IMR-90 (cell line): Measurements from ENCODE around the gene MTMR3. TPM values are rescaled to one million over a fixed set of nuclear protein-coding genes. Genes with fewer than 3 reads are reported as not detected.

Experiments used
- ATAC-seq: fragments of 200-7000 bp; cut with Tn5 transposase; 2 replicates; pipeline ENCODE4 v1.9.1; 2020; ENCODE audit warnings: low read depth, mild to moderate bottlenecking, moderate library complexity
- BruUV-seq: library from RNA; stranded (reverse); fragments of 400-500 nt; replicated peaks from 2 replicates; lab custom pipeline; 2021; lab: Mats Ljungman, UMichigan
- CTCF ChIA-PET: fragments of 300-600 bp; formaldehyde crosslinking; extraction: SDS; loops from one replicate; lab custom pipeline; 2021; ENCODE audit warnings: antibody characterized with exemption; lab: Yijun Ruan, JAX
- POLR2A ChIA-PET: fragments of 300-600 bp; sonication (Branson Sonifier 250); formaldehyde crosslinking; loops from one replicate; lab custom pipeline; 2022; ENCODE audit warnings: antibody characterized with exemption; ENCODE audit not compliant: unreplicated experiment; lab: Charles Lee
- DNase-seq: peaks from one replicate; pipeline ENCODE4 v3.0.0; 2013
- H2AFZ ChIP-seq: replicated peaks from 2 replicates; pipeline ENCODE3; 2013; ENCODE audit warnings: low read length, mild to moderate bottlenecking; ENCODE audit not compliant: poor library complexity
- H2AK5ac ChIP-seq: 2 replicates; pipeline ENCODE4 v1.6.1; 2013; ENCODE audit warnings: low read depth, low read length, inconsistent platforms
- H2AK9ac ChIP-seq: replicated peaks from 2 replicates; pipeline ENCODE3; 2013; ENCODE audit warnings: mild to moderate bottlenecking, low read depth, low read length, moderate library complexity; ENCODE audit not compliant: poor library complexity
- H2BK120ac ChIP-seq: 2 replicates; pipeline ENCODE4 v1.6.1; 2013; ENCODE audit warnings: low read depth, low read length, inconsistent platforms
- H2BK15ac ChIP-seq: 3 replicates; pipeline ENCODE4 v1.6.1; 2013; ENCODE audit warnings: low read depth, low read length, inconsistent platforms
- H2BK20ac ChIP-seq: 2 replicates; pipeline ENCODE4 v1.6.1; 2013; ENCODE audit warnings: low read depth, mild to moderate bottlenecking, inconsistent platforms, low read length, moderate library complexity
- H2BK5ac ChIP-seq: 2 replicates; pipeline ENCODE4 v1.6.1; 2013; ENCODE audit warnings: mild to moderate bottlenecking, low read depth, low read length, inconsistent platforms; ENCODE audit not compliant: poor library complexity, severe bottlenecking
- H3K14ac ChIP-seq: replicated peaks from 2 replicates; pipeline ENCODE4 v1.6.1; 2013; ENCODE audit warnings: low read depth, low read length, inconsistent platforms
- H3K18ac ChIP-seq: 2 replicates; pipeline ENCODE4 v1.6.1; 2013; ENCODE audit warnings: low read depth, low read length, control low read depth
- H3K23ac ChIP-seq: 2 replicates; pipeline ENCODE4 v1.6.1; 2013; ENCODE audit warnings: low read depth, low read length, inconsistent platforms
- H3K27ac ChIP-seq: 2 replicates; pipeline ENCODE4 v1.5.1; 2013; ENCODE audit warnings: mild to moderate bottlenecking, control low read depth, low read length; ENCODE audit not compliant: insufficient read depth
- H3K27me3 ChIP-seq: 2 replicates; pipeline ENCODE4 v1.6.1; 2013; ENCODE audit warnings: low read length; ENCODE audit not compliant: control insufficient read depth, insufficient read depth
- H3K36me3 ChIP-seq: 2 replicates; pipeline ENCODE4 v1.6.1; 2013; ENCODE audit warnings: low read length, mixed read lengths; ENCODE audit not compliant: control insufficient read depth, insufficient read depth
- H3K4ac ChIP-seq: 2 replicates; pipeline ENCODE4 v1.6.1; 2013; ENCODE audit warnings: low read depth, low read length, inconsistent platforms
- H3K4me1 ChIP-seq: 2 replicates; pipeline ENCODE4 v1.6.1; 2013; ENCODE audit warnings: low read length, mixed read lengths; ENCODE audit not compliant: control insufficient read depth, insufficient read depth
- H3K4me2 ChIP-seq: 2 replicates; pipeline ENCODE4 v1.6.1; 2013; ENCODE audit warnings: low read depth, mild to moderate bottlenecking, control low read depth, low read length, moderate library complexity
- H3K4me3 ChIP-seq: 2 replicates; pipeline ENCODE4 v1.5.1; 2013; ENCODE audit warnings: low read depth, mild to moderate bottlenecking, control low read depth, low read length, moderate library complexity; ENCODE audit not compliant: insufficient read depth
- H3K56ac ChIP-seq: 2 replicates; pipeline ENCODE4 v1.6.1; 2013; ENCODE audit warnings: low read length, inconsistent platforms; ENCODE audit not compliant: insufficient read depth; ENCODE audit errors: extremely low read depth
- H3K79me1 ChIP-seq, 2 experiments: 2 replicates each; pipeline ENCODE4 v1.6.1; 2013; ENCODE audit warnings: low read length in 2 of 2, inconsistent platforms in 1 of 2, low read depth in 1 of 2
- H3K9ac ChIP-seq: 2 replicates; pipeline ENCODE4 v1.6.1; 2013; ENCODE audit warnings: low read depth, low read length, control low read depth
- H3K9me1 ChIP-seq: 2 replicates; pipeline ENCODE4 v1.6.1; 2013; ENCODE audit warnings: low read length, inconsistent platforms; ENCODE audit not compliant: insufficient read depth
- H3K9me3 ChIP-seq: 2 replicates; pipeline ENCODE4 v1.6.1; 2013; ENCODE audit warnings: low read length; ENCODE audit not compliant: control insufficient read depth, insufficient read depth
- H4K20me1 ChIP-seq: 2 replicates; pipeline ENCODE4 v1.6.1; 2013; ENCODE audit warnings: low read length, inconsistent platforms; ENCODE audit not compliant: insufficient read depth
- H4K5ac ChIP-seq: 2 replicates; pipeline ENCODE4 v1.6.1; 2013; ENCODE audit warnings: mild to moderate bottlenecking, low read depth, low read length, control low read depth
- H4K8ac ChIP-seq, 2 experiments: 2 replicates each; pipeline ENCODE4 v1.6.1; 2013; ENCODE audit warnings: low read depth in 2 of 2, low read length in 2 of 2, control low read depth in 1 of 2, inconsistent platforms in 1 of 2
- H4K91ac ChIP-seq: 2 replicates; pipeline ENCODE4 v1.6.1; 2013; ENCODE audit warnings: low read depth, low read length, inconsistent platforms; ENCODE audit not compliant: insufficient read depth
- MAFK ChIP-seq: IDR thresholded peaks from 2 replicates; pipeline ENCODE4 v1.6.1; 2012; ENCODE audit warnings: low read depth, low read length, improper control_type of control experiment
- RAD21 ChIP-seq: IDR thresholded peaks from 2 replicates; pipeline ENCODE4 v1.6.1; 2012; ENCODE audit warnings: low read length, improper control_type of control experiment
- WGBS, 2 experiments: methylation state at CpG; one replicate each; pipeline versions ENCODE4 v1.1.5 to v1.1.7; 2013; ENCODE audit warnings: missing lambda C conversion rate in 2 of 2; ENCODE audit not compliant: insufficient read length in 1 of 2; ENCODE audit errors: extremely low coverage in 2 of 2; 5-methylcytosine and 5-hydroxymethylcytosine counted together
- dilution Hi-C: fragments of 300-500 bp; cut with HindIII; formaldehyde crosslinking; loops from one replicate; pipeline ENCODE4 v1.14.3; 2018; ENCODE audit warnings: low sequenced_read_pairs; ENCODE audit not compliant: unreplicated experiment
- in situ Hi-C: fragments of 300-500 bp; cut with MboI; formaldehyde crosslinking; loops from 3 replicates; pipeline ENCODE4 v1.14.3; 2019; ENCODE audit warnings: low sequenced_read_pairs, inconsistent platforms, mixed read lengths
- intact Hi-C: fragments of 100-400 bp; cut with micrococcal nuclease; formaldehyde crosslinking; loops from 2 replicates; pipeline ENCODE4 v1.10.0; 2022
- polyA plus RNA-seq, 3 experiments: library from polyadenylated mRNA; depleted of rRNA; stranded (reverse); fragments of >200 nt; gene quantifications; 2 replicates each; pipeline ENCODE4 v1.2.3, GENCODE V29; 2012; ENCODE audit warnings: low replicate concordance in 1 of 3
- total RNA-seq: library from RNA; depleted of rRNA; stranded (reverse); fragments of >200 nt; gene quantifications from 2 replicates; pipeline ENCODE4 v1.2.3, GENCODE V29; 2012

Gene MTMR3
- total and polyA plus RNA-seq, 2 of the 4 experiments (the other 2 are of a cell fraction) = 21.3 to 29.4 TPM

DNA sequence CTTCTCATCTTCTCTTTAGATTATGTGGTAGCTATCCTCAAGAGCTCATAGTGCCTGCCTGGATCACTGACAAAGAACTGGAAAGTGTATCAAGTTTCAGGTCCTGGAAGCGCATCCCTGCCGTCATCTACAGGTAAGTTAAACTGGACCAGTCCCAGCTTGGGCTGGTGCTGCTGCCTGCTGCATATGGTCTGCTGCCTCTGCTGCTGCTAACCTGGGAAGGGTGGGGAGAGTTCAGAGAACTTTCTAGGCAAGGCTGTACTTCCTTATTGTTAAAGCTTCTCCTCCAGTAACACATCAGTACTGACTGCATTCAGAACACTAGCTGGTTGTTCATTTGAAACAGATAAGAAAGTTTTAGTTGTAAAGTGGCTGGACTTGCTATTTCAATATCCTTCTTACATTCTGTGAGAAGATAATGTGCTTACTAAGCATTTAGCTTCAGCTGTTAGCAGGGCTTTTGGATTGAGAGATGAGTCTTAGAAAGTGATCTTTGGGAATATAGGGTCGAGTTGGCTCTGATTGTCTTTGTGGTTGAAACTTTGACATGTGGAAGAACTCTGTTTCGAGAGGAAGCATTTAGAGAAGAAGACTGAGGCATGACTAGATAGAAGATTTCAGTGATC lies 120.0 kb downstream of the MTMR3 start:
- H3K23ac ChIP-seq = no peak overlapping the region
- H4K20me1 ChIP-seq = peaks cover 12% of the 10 kb centered on the region; the same call in 1 of the 2 replicates
- 98% methylated on average over 4 of the region's 4 CpGs; no CpG with 5 or more reads in 1 of the 2 experiments for WGBS, 2 experiments
- H2AFZ ChIP-seq = no peak overlapping the region
- ATAC-seq (no peak), DNase-seq (no peak)
- H3K4ac ChIP-seq = no peak overlapping the region
- no peak overlapping the region for H2AK5ac ChIP-seq
- H4K5ac ChIP-seq = no peak overlapping the region
- no peak overlapping the region for H3K14ac ChIP-seq
- no peak overlapping the region for H2BK20ac ChIP-seq
- no peak overlapping the region for H3K9ac ChIP-seq
- H2AK9ac ChIP-seq = no peak overlapping the region
- H3K56ac ChIP-seq = no peak overlapping the region
- no peak overlapping the region for H2BK15ac ChIP-seq
- ChIA-PET CTCF (no interaction called here), POLR2A (no interaction called here)
- H3K9me3 ChIP-seq = no peaks in the 10 kb centered on the region
- no peak overlapping the region for H2BK120ac ChIP-seq
- H3K4me3 ChIP-seq = no peak overlapping the region
- H3K4me2 ChIP-seq = no peak overlapping the region
- H3K4me1 ChIP-seq = peaks cover 7% of the 10 kb centered on the region
- dilution Hi-C loops = no loop called here
- H2BK5ac ChIP-seq = no peak overlapping the region
- no TSS peak for BruUV-seq
- no peaks in the 10 kb centered on the region for H3K27me3 ChIP-seq
- peaks cover 4 to 22% of the 10 kb centered on the region in 2 experiments; a peak in 3 of 4 replicates for H3K79me1 ChIP-seq
- H4K91ac ChIP-seq = no peak overlapping the region
- no peak overlapping the region for H3K27ac ChIP-seq
- intact Hi-C loops = no loop called here
- TF ChIP-seq RAD21 = no peak
- peak; percentile 93 for TF ChIP-seq MAFK
- in situ Hi-C loops = loop anchor here (10.0 kb wide), 1 partner anchor 368 kb away; no protein-coding TSS in a partner anchor
- no peak overlapping the region for H4K8ac ChIP-seq
- H3K9me1 ChIP-seq = peaks cover 4% of the 10 kb centered on the region; the same call in 1 of the 2 replicates
- H3K36me3 ChIP-seq = peaks cover 16% of the 10 kb centered on the region
- no peak overlapping the region for H3K18ac ChIP-seq
